Smooth muscle cell (in vitro differentiated cells): ENCODE results near the gene MCF2. TPM values are rescaled to one million over a fixed set of nuclear protein-coding genes. Genes with fewer than 3 reads are reported as not detected.

Experiments used
- DNase-seq: peaks from one replicate; lab custom pipeline; 2025; ENCODE audit not compliant: unreplicated experiment; lab: John Stamatoyannopoulos, UW
- H2AFZ ChIP-seq: fragments of 200-600 bp; sonication (generic); 2 replicates; pipeline ENCODE4 v1.6.0; 2016; ENCODE audit warnings: antibody characterized with exemption, low read depth, mild to moderate bottlenecking
- H3F3A ChIP-seq: fragments of 200-600 bp; sonication (generic); 2 replicates; pipeline ENCODE4 v1.6.0; 2017; ENCODE audit warnings: antibody characterized with exemption, low read depth
- H3K27ac ChIP-seq: fragments of 200-600 bp; sonication (generic); 2 replicates; pipeline ENCODE4 v1.5.1; 2016; ENCODE audit warnings: low read depth, mild to moderate bottlenecking
- H3K27me3 ChIP-seq: fragments of 200-600 bp; sonication (generic); 2 replicates; pipeline ENCODE4 v1.6.1; 2016; ENCODE audit warnings: low read depth, mild to moderate bottlenecking
- H3K36me3 ChIP-seq: fragments of 200-600 bp; sonication (generic); 2 replicates; pipeline ENCODE4 v1.5.1; 2016; ENCODE audit warnings: low read depth
- H3K4me1 ChIP-seq: fragments of 200-600 bp; sonication (generic); 2 replicates; pipeline ENCODE4 v1.5.1; 2016; ENCODE audit warnings: low read depth
- H3K4me2 ChIP-seq: fragments of 200-600 bp; sonication (generic); 2 replicates; pipeline ENCODE4 v1.6.0; 2016; ENCODE audit warnings: mild to moderate bottlenecking
- H3K4me3 ChIP-seq: fragments of 200-600 bp; sonication (generic); 2 replicates; pipeline ENCODE4 v1.5.1; 2016; ENCODE audit warnings: mild to moderate bottlenecking
- H3K79me2 ChIP-seq: fragments of 200-600 bp; sonication (generic); 2 replicates; pipeline ENCODE4 v1.6.0; 2016; ENCODE audit warnings: low read depth, mild to moderate bottlenecking
- H3K9ac ChIP-seq: fragments of 200-600 bp; sonication (generic); 2 replicates; pipeline ENCODE4 v1.6.0; 2016; ENCODE audit warnings: low read depth
- H3K9me3 ChIP-seq: fragments of 200-600 bp; sonication (generic); replicated peaks from 2 replicates; pipeline ENCODE4 v1.5.1; 2016; ENCODE audit warnings: low read depth
- H4K20me1 ChIP-seq: fragments of 200-600 bp; sonication (generic); 2 replicates; pipeline ENCODE4 v1.6.0; 2016; ENCODE audit warnings: low read depth
- CTCF ChIP-seq: fragments of 200-600 bp; sonication (generic); IDR thresholded peaks from 2 replicates; pipeline ENCODE4 v1.5.1; 2017; ENCODE audit warnings: borderline replicate concordance, mild to moderate bottlenecking, antibody characterized with exemption; ENCODE audit not compliant: insufficient read depth, poor library complexity, severe bottlenecking
- WGBS: methylation state at CpG from one replicate; pipeline ENCODE4 v1.1.7; 2016; ENCODE audit warnings: low lambda C conversion rate; 5-methylcytosine and 5-hydroxymethylcytosine counted together
- polyA plus RNA-seq: library from polyadenylated mRNA; unstranded; fragments of >200 nt; fragmentation: Nextera tagmentation; extraction: Ambion mirVana; gene quantifications from 2 replicates; pipeline ENCODE4 v1.2.1, GENCODE V29; 2016
- total RNA-seq: library from RNA; depleted of rRNA; stranded (reverse); fragments of >200 nt; gene quantifications from 2 replicates; pipeline ENCODE4 v1.2.3, GENCODE V29; 2014

MCF2 gene
- total and polyA plus RNA-seq, 2 experiments from 2014 or later, result 0.18 TPM; not detected in 1

DNA sequence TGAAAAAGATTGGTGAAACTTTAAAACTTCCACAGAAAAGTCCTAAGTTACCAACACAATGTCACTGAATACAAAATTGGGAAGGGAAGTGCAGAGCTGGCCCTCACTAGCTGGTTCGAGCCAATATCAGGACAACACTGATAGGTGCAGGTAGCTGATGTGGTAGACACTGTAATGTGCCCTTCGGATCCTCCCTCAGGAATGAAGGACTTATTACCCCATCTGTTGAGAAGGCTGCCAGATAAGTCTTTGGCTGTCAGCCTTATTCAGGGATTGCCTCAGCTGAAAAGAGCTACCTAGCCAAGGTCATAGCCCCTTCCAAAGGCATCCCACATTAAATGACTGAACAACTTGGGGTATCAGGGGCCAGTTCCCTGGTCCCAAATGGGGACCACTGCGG is 5.3 kb downstream of the MCF2 start:
- no peak for DNase-seq

DNA sequence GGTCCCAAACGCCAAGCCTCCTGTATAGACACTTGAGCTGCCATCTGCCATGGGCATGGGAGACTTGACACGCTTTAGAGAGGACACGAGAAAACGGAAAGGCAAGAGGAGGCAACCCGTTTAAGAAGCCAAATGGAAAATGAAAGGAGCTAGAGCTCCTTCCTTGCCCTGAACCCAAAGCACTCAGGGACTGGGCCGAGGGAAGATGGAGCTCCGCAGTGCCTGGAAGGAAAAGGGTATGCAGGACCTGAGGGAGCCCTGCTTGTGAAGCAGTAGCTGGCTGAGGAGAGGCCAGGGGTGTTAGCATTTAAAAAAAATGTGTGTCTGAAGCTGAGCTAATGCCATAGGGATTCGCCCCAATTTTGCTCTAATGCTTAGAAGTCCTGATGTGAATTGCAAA is 15.1 kb downstream of the MCF2 start:
- WGBS, result 64% methylated on average over 8 of the region's 8 CpGs
- H2AFZ ChIP-seq, result no peak overlapping the region
- no peak overlapping the region for H3K9ac ChIP-seq
- no peaks in the 10 kb centered on the region for H3K36me3 ChIP-seq
- H3K27ac ChIP-seq, result no peak overlapping the region
- no peaks in the 10 kb centered on the region for H4K20me1 ChIP-seq
- no peaks in the 10 kb centered on the region for H3K4me1 ChIP-seq
- H3K27me3 ChIP-seq, result peaks cover 31% of the 10 kb centered on the region
- no peaks in the 10 kb centered on the region for H3F3A ChIP-seq
- H3K4me2 ChIP-seq, result no peak overlapping the region
- TF ChIP-seq CTCF, result no peak
- H3K79me2 ChIP-seq, result no peaks in the 10 kb centered on the region
- H3K4me3 ChIP-seq, result no peak overlapping the region
- no peak for DNase-seq
- H3K9me3 ChIP-seq, result no peaks in the 10 kb centered on the region

More for the DNA sequence above, 5.3 kb downstream of the MCF2 start:
- Histone ChIP-seq H3K27ac (no peak overlapping the region), H4K20me1 (no peaks in the 10 kb centered on the region), H3K4me2 (no peak overlapping the region), H3K4me3 (no peak overlapping the region), H2AFZ (no peak overlapping the region), H3K4me1 (no peaks in the 10 kb centered on the region), H3F3A (no peaks in the 10 kb centered on the region), H3K79me2 (no peaks in the 10 kb centered on the region), H3K36me3 (no peaks in the 10 kb centered on the region), H3K9me3 (no peaks in the 10 kb centered on the region), H3K9ac (no peak overlapping the region), H3K27me3 (no peaks in the 10 kb centered on the region)
- TF ChIP-seq CTCF, result no peak
- WGBS, result 86% methylated on average over 3 of the region's 3 CpGs

DNA sequence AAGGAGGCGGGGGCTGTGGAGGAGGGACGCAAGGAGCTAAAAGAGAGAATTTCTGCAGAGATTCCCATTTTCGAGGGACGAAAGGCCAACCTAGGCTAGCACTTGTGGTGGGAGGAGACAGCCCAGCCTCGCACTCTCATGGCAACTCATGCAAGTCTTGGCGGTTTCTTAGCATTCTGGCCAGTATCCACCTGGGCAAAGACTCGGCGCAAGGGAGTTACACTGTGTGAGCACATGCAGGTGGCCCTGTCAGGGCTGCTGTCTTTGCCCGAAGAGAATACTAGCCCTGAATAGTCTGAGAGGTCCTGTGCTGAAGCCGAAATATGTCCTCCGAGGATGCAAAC is 15.5 kb downstream of the MCF2 start:
- no peaks in the 10 kb centered on the region for H3K9me3 ChIP-seq
- WGBS, result 56% methylated on average over 11 of the region's 11 CpGs
- H3K79me2 ChIP-seq, result no peaks in the 10 kb centered on the region
- H2AFZ ChIP-seq, result no peak overlapping the region
- H4K20me1 ChIP-seq, result no peaks in the 10 kb centered on the region
- H3K36me3 ChIP-seq, result no peaks in the 10 kb centered on the region
- H3K27me3 ChIP-seq, result peaks cover 31% of the 10 kb centered on the region
- H3K27ac ChIP-seq, result no peak overlapping the region
- peak overlapping the region; percentile 34 for H3K4me3 ChIP-seq
- H3F3A ChIP-seq, result no peaks in the 10 kb centered on the region
- H3K4me2 ChIP-seq, result peak overlapping the region; percentile 81
- H3K9ac ChIP-seq, result no peak overlapping the region
- no peak for DNase-seq
- no peak for TF ChIP-seq CTCF
- no peaks in the 10 kb centered on the region for H3K4me1 ChIP-seq

DNA sequence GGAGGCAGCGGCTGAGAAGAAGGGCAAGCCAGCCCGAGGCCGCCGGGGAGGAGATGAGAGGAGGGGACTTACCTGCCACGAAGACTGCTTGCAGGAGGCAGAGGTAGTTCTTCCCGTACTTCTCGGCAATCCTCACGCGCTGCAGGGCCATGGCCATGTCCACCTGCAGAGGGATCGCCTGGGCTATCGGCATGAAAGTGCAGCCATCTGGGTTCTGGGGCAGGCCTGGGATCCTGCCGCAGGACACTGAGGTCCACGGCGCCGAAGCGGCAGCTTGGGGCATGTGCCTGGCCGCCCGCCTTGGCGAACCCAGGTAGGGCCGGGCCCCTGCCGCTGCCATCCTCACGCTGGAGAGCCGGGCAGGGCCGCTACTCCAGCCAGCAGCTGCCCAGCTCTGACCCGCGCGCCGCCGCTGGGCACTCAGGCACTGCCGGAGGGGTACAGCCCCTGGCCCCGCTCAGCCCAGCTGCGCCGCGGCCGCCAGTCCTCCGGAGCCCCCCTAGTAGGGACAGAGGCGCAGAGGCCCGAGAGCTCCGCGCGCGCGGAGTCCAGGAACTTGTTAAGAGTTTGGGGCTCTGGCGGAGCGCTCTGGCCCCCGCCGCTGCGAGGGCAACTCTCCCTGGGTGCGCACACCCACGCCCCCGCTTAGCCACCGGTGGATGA is 16.0 kb downstream of the MCF2 start:
- Histone ChIP-seq H3K79me2 (no peaks in the 10 kb centered on the region), H3K27me3 (peaks cover 31% of the 10 kb centered on the region), H3K36me3 (no peaks in the 10 kb centered on the region), H3K4me2 (peak overlapping the region; percentile 81), H3K4me3 (peak overlapping the region; percentile 34), H4K20me1 (no peaks in the 10 kb centered on the region), H3F3A (no peaks in the 10 kb centered on the region), H3K4me1 (no peaks in the 10 kb centered on the region), H2AFZ (no peak overlapping the region), H3K9me3 (no peaks in the 10 kb centered on the region), H3K9ac (no peak overlapping the region), H3K27ac (no peak overlapping the region)
- no peak for DNase-seq
- WGBS, result 44% methylated on average over 34 of the region's 52 CpGs
- no peak for TF ChIP-seq CTCF
